HG02884 (cell line): ENCODE results near the gene MYCBP2.
"Not testable (repeated sequence)": the region's sequence is repeated elsewhere in the genome, so short reads cannot be mapped to it uniquely, and the experiment has no call there.

Source experiments
- ATAC-seq: cut with Tn5 transposase; IDR thresholded peaks from one replicate; pipeline ENCODE4 v1.9.1; 2021; ENCODE audit warnings: mild to moderate bottlenecking, moderate library complexity; ENCODE audit not compliant: unreplicated experiment

Gene MYCBP2

GRCh38 chr13:77299587-77299986 lies 27.3 kb downstream of the MYCBP2 start:
- ATAC-seq, result no peak

GRCh38 chr13:77298426-77298825 lies 28.5 kb downstream of the MYCBP2 start:
- peak; percentile 74 for ATAC-seq

DNA sequence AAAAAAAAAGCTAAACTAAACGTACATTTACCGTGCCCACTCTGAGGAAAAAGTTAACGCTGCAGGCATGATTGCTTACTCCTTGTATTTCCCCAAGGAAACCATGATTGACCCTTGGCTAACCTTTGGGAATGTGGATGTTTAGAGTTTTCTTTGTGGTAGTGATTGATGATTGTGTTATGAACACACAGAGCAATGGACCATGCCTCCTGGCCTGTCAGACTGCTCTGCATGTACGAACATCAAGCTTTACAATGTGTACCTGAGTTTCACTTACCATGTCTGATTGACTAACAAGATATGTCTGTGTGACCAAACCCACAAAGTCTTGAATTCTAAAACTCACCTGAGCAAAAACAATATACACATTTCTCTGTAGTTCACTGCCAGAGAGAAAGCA lies 35.1 kb downstream of the MYCBP2 start:
- ATAC-seq, result no peak

DNA sequence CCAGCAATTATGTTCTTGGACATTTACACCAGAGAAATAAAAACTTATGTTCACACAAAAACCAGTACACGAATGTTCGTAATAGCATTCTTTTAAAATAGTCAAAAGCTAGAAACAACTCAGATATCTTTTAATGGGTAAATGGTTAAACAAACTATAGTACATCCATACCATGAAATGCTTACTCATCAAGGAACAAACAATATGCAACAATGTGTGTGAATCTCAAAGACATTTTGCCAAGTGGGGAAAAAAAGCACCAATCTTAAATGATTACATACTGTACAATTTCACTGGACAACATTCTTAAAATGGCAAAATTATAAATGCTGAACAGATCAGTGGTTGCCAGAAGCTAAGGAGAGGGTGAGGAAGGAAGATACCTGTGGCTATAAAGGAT lies 36.6 kb downstream of the MYCBP2 start:
- ATAC-seq, result no peak

DNA sequence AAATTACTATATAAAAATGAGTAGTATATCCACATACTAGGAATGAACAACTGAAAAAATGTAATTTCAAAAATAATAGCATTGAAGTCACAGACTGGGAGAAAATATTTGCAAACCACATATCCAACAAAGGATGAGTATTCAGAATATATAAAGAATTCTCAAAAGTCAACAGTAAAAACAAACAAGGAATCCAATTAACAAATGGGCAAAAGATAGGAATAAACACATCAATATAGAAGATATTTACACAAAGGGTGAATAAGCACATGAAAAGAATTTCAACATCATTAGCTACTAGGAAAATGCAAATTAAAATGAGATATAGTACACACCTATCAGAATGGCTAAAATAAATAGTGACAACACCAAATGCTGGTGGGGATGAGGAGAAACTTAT lies 37.0 kb downstream of the MYCBP2 start:
- no peak for ATAC-seq

DNA sequence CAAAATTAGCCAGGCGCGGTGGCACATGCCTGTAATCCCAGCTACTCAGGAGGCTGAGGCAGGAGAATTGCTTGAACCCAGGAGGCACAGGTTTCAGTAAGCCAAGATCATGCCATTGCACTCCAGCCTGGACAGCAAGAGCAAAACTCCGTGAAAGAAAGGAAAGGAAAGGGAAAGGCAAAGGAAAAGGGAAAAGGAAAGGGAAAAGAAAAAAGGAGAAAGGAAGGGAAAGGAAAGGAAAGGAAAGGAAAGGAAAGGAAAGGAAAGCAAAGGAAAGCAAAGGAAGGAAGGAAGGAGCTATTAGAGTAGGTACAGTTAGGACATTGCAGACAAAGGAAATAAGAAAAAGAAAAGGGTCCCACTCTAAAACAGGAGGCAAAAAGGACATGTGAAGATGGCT lies 41.3 kb downstream of the MYCBP2 start:
- ATAC-seq, result not testable (repeated sequence)

DNA sequence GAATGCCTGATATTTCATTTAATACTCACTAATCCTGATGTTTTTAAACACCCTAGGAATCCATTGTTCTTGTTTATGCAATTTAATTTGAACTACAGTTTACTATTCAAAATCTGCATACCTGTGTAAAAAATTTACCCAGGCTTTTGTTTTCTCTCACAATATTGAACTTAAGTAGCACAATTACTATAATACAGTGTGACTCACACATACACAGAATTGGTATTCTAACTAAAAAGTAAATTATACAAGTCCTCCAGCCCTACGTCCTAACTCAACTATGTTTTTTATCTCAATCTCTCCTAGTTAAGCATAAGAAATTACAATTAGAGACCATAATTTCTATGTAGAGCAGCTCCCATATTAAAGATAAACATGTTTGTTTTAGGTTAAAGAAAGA lies 41.8 kb downstream of the MYCBP2 start:
- no peak for ATAC-seq

DNA sequence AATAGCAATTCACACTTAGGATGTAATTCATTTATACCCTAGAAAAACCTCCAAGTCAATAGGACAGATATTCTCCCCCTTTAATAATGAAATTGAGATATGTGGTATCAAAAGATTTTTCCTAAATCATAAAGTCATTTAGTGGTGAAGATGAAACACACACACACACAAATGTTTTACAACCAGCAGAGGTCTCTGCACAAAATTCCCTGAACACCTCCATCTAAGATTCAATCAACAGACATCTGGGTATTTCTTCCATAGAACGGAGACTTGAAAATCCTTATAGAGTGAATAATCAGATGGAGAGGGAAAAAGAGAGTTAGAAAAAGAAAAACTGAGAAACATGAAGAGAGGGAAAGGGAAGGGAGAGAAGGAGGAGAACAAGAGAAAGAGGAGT lies 52.8 kb downstream of the MYCBP2 start:
- no peak for ATAC-seq

DNA sequence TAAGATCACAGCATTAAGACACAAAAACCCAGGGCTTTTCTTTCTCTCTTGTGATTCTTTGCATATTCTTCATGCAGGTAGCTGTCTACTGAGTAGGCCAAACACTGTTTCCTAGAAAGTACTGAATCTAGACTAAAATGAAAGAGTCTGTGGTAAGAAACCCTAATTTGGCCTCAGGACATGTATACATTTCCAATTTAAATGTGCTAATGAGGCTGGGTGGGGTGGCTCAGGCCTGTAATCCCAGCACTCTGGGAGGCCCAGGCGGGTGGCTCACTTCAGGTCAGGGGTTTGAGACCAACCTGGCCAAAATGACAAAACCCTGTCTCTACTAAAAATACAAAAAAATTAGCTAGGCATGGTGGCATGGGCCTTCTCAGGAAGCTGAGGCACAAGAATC lies 57.8 kb downstream of the MYCBP2 start:
- ATAC-seq, result no peak

DNA sequence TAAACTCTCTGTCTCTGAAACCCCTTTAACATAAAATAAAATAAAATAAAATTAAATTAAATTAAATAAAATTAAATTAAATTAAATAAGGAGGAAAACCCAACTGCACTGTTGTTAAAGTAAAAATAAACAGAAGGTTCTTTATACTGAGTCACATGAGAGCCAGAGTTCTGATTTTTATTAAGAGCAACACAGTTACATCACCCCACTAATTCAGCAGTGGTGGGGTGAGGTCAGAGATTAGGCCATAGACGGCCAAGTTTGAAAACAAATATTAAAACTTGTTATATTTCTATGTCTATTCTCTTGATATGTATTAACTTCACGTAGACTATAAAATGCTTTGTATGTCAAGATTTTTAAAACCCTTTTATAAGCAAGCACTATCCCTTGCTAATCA lies 59.5 kb downstream of the MYCBP2 start:
- ATAC-seq, result no peak

GRCh38 chr13:77265336-77265735 lies 61.6 kb downstream of the MYCBP2 start:
- ATAC-seq, result no peak

DNA sequence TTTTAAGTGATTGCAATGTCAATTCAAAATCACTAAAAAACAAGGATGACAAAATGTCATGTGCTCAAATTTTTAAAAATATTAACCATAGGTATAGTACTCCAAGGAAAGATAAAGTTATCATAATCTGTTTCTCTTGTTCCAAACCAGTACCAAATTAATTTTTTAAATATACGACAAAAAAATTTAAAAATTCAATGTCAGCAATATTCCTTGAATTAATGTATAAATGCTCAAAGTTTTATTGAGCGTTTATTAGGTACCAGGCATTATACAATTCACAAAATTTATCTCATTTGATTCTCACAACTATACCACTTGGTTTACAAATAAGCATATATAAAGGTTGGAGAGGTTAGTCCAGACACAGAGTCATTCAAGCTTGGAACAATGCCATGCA lies 64.7 kb downstream of the MYCBP2 start:
- ATAC-seq, result no peak

- no peak for ATAC-seq
Measured at GRCh38 chr13:77250975-77251374, 75.9 kb downstream of the MYCBP2 start.

GRCh38 chr13:77245224-77245623 lies 81.7 kb downstream of the MYCBP2 start:
- not testable (repeated sequence) for ATAC-seq

GRCh38 chr13:77239312-77239711 lies 87.6 kb downstream of the MYCBP2 start:
- no peak for ATAC-seq

- no peak for ATAC-seq
Measured at GRCh38 chr13:77235456-77236022, 91.4 kb downstream of the MYCBP2 start.

GRCh38 chr13:77233159-77233558 lies 93.7 kb downstream of the MYCBP2 start:
- ATAC-seq, result no peak

GRCh38 chr13:77230560-77230959 lies 96.3 kb downstream of the MYCBP2 start:
- ATAC-seq, result no peak

DNA sequence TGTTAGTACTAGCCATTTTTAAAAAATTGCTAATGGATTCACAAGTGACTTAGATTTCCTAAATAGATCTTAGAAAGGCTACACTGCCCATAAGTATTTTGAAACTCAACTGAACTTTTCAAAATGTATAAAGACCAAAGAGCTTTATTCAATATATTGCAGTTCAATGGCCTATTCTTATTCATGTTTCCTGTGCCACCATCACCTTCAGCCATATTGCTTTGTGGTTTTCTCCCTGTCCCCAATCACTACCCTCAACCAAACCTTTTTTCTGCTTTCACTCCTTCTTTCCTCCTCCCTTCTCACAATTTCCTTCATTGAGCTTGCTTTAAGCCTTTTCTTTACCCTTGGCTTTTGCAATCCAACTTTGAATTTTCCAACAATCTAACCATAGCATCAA lies 100.9 kb downstream of the MYCBP2 start:
- no peak for ATAC-seq

DNA sequence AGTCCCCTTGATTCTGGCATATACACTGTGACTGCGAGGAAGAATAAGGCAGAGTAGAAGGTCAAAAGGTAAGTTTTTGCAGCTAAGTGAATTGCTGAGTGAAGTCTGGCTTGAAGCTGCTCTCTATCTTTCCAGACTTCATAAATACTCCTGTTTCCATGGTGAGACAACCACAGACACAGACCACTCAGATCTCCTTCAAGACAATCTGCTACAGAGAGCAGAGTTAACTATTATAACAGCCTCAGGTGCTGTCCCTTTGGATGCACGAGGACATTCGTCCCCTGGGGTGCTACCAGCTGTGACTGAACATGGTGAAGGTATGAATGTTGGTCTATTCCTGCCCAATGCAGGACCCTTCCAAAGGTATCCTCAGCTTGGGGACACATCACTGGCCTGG lies 104.0 kb downstream of the MYCBP2 start:
- no peak for ATAC-seq

GRCh38 chr13:77222000-77222690 lies 104.7 kb downstream of the MYCBP2 start:
- no peak for ATAC-seq

DNA sequence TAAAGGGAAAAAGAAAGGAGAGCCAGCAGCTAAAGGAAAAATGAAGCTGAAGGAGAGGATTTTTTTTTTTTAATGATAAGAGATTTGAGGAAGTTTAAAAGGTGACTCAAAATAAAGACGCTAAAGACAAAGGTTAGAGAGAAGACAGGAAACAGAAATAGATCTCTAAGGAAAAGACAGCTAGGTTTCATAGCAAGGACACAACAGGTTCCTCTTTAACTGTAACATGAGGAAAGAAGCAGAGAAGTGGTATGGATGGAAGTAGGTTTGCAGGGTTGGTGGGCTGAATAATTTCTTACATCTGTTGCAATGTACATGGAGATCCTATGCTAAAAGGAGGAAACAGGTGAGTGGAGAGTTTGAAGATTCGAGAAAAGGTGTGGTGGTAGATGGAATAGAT lies 107.5 kb downstream of the MYCBP2 start:
- no peak for ATAC-seq

DNA sequence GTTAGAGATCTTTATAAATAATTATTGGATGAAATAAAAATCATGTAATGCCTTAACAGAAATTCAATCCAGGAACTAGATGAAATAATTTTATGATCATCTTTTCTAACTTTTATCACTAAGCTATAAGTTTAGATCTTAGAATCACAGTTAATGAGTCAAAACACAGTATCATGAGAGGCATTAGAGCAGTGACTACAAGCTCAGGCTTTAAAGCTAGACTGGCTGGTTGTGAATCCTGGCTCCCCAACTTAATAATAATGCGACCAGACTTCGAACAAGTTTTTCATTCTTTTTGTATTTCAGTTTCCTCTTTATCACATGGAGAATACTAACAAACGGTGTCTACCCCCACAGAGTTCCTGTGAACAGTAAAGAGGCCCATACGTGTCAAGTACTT lies 108.6 kb downstream of the MYCBP2 start:
- no peak for ATAC-seq
